Mucosa of rectum (tissue), 2 donors: Measurements from ENCODE around the gene ZNF430.

Source experiments
- H3K27ac ChIP-seq, 2 donors: one replicate each; pipeline ENCODE4 v1.7.0; 2013; ENCODE audit warnings: inconsistent platforms in 2 of 2, low read depth in 2 of 2, low read length in 2 of 2
- H3K27me3 ChIP-seq, 2 donors: one replicate each; pipeline ENCODE4 v1.7.0; 2013; ENCODE audit warnings: low read length in 2 of 2; ENCODE audit not compliant: control insufficient read depth in 2 of 2, insufficient read depth in 2 of 2
- H3K36me3 ChIP-seq, 2 donors: one replicate each; pipeline ENCODE4 v1.7.0; 2013; ENCODE audit warnings: low read length in 2 of 2; ENCODE audit not compliant: control insufficient read depth in 2 of 2, insufficient read depth in 2 of 2
- H3K4me1 ChIP-seq, 2 donors: one replicate each; pipeline ENCODE4 v1.7.0; 2013; ENCODE audit warnings: low read length in 2 of 2, mild to moderate bottlenecking in 1 of 2; ENCODE audit not compliant: control insufficient read depth in 2 of 2, insufficient read depth in 2 of 2
- H3K4me3 ChIP-seq, 2 donors: one replicate each; pipeline ENCODE4 v1.7.0; 2013; ENCODE audit warnings: low read length in 2 of 2
- H3K9ac ChIP-seq, 2 donors: one replicate each; pipeline ENCODE4 v1.7.0; 2013; ENCODE audit warnings: low read length in 2 of 2, low read depth in 1 of 2, mild to moderate bottlenecking in 1 of 2
- H3K9me3 ChIP-seq, 2 donors: one replicate each; pipeline ENCODE4 v1.7.0; 2013; ENCODE audit warnings: low read length in 2 of 2; ENCODE audit not compliant: control insufficient read depth in 2 of 2
- donor health status: healthy.
- donor health status: Normal muscosa, but diverticular disease.

ZNF430 gene

DNA sequence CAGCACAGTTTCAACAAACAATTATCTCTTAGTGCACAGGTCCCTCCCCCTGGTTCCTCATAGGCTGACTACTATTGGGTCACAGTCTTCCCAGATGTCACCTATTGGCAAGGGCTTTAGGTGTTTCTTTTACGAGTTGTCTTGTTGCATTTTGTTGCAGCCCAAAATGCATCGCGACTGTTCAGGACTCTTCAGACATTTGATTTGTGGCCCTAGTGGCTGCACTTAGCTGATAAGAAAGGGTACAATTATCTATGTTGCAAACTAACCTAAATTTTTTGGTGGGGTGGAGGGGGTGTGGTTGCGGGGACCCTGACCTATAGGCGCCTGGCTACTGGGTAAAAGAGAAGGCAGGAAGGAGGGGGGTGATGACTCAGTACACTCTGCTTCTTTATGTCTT, 32.4 kb downstream of the ZNF430 start:
- H3K4me3 ChIP-seq = no peak overlapping the region
- H3K9me3 ChIP-seq = peaks cover 25 to 27% of the 10 kb centered on the region in 2 donors
- no peaks in the 10 kb centered on the region for H3K27me3 ChIP-seq
- no peak overlapping the region for H3K27ac ChIP-seq
- peaks cover 30 to 45% of the 10 kb centered on the region in 2 donors for H3K36me3 ChIP-seq
- H3K4me1 ChIP-seq = no peaks in the 10 kb centered on the region
- no peak overlapping the region for H3K9ac ChIP-seq

DNA sequence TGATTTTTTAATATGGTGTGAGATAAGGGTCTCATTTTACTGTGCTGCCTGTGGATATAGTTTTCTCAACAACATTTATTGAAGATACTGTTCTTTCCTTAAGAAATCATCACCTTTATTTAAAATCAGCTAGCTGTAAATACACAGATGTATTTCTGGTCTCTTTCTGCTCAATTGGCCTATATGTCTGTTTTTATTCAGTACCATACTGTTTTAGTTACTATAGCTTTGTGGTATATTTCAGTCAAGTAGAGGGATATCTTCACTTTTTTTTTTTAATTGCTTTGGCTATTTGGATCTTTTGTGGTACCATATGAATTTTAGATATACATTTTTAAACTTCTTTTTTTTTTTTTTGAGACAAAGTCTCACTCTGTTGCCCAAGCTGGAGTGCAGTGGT, 44.9 kb downstream of the ZNF430 start:
- Histone ChIP-seq H3K9me3 (no peaks in the 10 kb centered on the region), H3K4me3 (no peak overlapping the region), H3K36me3 (peaks cover 0 to 2% of the 10 kb centered on the region in 2 donors), H3K9ac (no peak overlapping the region), H3K27ac (no peak overlapping the region), H3K4me1 (no peaks in the 10 kb centered on the region), H3K27me3 (no peaks in the 10 kb centered on the region)

DNA sequence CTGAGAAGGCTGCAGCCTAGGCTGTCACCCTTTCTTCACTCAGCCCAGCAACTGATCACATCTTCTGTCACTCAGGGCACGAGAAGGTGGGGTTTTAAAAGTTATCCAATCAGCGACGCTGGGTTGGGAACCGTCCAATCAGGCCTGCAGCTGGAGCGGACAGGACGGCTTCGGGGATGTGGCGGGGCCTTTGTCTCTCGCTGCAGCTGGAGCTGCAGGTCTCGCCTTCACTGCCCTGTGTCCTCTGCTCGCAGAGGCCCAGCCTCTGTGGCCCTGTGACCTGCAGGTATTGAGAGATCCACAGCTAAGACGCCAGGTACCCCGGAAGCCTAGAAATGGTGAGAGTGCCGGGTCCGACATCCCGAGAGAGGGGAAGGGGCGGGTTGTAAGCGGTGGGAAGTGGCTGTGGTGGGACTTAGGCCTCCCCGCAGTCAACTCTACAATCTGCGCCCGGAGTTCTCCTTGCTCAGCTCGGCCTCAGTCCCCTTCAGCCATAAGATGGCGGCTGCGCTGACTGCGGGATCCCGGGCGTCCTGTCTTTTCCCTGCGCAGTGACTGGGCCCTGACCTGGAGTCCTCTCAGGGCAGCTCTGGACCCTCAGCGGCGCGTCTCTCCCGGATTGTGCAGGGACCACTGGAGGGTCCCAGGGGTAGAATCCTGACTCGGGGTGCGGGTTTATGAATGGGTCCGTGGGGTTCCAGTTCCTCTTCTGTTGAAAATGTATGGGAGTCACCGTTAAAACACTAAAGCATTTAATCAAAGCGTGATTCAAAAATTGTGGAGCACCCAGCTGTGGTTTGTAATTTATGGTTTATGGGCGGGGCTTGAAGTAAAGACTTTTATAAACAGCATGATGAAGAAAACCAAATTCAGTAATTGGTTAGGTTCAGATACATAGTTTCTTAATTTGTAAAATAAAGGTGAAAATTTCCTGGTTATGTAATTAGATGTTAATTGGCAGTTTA, 61.8 kb downstream of the ZNF430 start, which contains the start of gene ZNF714:
ZNF714 (plus strand) TSS at position 193 of the 965 bp plus-strand sequence. CDS start 16,066 bp downstream, outside the sequence.
- H3K36me3 ChIP-seq = no peaks in the 10 kb centered on the region
- peak within 1 kb of the TSS; percentile 84 to 86 for H3K27ac ChIP-seq
- H3K4me3 ChIP-seq = peak within 1 kb of the TSS; percentile 90 to 94
- no peaks in the 10 kb centered on the region for H3K9me3 ChIP-seq
- no peaks in the 10 kb centered on the region for H3K4me1 ChIP-seq
- H3K9ac ChIP-seq = peak within 1 kb of the TSS; percentile 86 to 89
- no peaks in the 10 kb centered on the region for H3K27me3 ChIP-seq

DNA sequence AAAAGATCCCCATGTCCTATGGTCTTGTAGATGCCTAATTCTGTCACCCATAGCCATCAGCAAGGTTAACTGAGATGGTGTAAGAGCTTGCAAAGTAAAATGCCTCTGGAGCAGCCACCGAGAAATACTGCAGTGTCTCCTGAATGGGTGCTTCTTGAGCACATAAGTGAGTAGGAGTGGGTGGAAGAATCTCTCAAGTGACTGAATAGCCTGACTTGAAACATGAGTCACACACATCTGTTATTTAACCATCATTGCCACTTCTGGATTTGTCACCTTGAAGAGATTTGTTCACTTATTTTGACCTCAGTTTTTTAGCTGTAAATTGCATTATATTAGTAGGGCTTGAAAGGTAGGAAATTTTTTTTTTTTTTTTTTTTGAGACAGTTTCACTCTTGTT, 63.9 kb downstream of the ZNF430 start:
- H3K36me3 ChIP-seq = peaks cover 0 to 1% of the 10 kb centered on the region in 2 donors
- H3K27me3 ChIP-seq = no peaks in the 10 kb centered on the region
- H3K27ac ChIP-seq = no peak overlapping the region
- H3K4me3 ChIP-seq = no peak overlapping the region
- no peak overlapping the region for H3K9ac ChIP-seq
- no peaks in the 10 kb centered on the region for H3K9me3 ChIP-seq
- no peaks in the 10 kb centered on the region for H3K4me1 ChIP-seq

DNA sequence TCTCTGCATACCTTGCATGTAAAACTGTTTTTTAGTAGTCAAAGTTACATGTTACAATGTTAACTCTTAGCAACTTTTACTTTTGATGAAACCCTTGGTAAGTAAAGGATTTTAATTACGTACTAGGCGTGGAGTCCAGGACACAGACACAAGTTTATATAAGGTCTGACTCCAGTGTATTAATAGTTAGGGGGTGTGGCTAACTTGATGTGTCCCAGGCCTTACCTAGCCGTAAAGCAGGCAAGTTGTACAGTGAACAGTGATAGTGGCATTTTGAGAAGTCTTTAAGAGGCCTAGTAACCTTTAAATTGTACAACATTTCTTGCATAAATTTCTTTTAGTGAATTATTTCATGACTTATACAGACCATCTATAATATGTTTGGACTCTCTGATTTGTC, 67.4 kb downstream of the ZNF430 start:
- no peaks in the 10 kb centered on the region for H3K9me3 ChIP-seq
- H3K27ac ChIP-seq = no peak overlapping the region
- no peak overlapping the region for H3K9ac ChIP-seq
- H3K27me3 ChIP-seq = no peaks in the 10 kb centered on the region
- peaks cover 2 to 3% of the 10 kb centered on the region in 2 donors for H3K36me3 ChIP-seq
- no peaks in the 10 kb centered on the region for H3K4me1 ChIP-seq
- no peak overlapping the region for H3K4me3 ChIP-seq

DNA sequence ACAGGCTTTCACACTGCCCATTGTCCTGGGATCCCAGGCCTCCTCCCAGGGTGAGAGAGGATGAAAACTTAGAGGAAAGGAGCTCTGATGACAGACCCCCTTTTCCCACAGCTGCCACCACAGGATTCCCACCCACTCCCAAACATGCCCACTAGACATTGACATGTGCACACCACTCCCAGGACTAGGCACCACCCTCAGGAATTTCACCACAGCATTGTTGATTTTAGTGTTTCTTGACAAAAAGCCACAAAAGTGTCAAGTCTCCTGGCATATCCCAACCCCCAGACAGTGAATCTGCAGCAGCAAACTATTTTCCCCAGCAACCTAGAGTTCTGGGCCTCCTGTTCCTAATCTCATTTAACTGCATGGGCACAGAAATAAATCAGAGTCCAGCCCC, 71.7 kb downstream of the ZNF430 start:
- Histone ChIP-seq H3K9me3 (no peaks in the 10 kb centered on the region), H3K9ac (no peak overlapping the region), H3K4me1 (no peaks in the 10 kb centered on the region), H3K4me3 (no peak overlapping the region), H3K27ac (no peak overlapping the region), H3K36me3 (peaks cover 2 to 3% of the 10 kb centered on the region in 2 donors), H3K27me3 (no peaks in the 10 kb centered on the region)

DNA sequence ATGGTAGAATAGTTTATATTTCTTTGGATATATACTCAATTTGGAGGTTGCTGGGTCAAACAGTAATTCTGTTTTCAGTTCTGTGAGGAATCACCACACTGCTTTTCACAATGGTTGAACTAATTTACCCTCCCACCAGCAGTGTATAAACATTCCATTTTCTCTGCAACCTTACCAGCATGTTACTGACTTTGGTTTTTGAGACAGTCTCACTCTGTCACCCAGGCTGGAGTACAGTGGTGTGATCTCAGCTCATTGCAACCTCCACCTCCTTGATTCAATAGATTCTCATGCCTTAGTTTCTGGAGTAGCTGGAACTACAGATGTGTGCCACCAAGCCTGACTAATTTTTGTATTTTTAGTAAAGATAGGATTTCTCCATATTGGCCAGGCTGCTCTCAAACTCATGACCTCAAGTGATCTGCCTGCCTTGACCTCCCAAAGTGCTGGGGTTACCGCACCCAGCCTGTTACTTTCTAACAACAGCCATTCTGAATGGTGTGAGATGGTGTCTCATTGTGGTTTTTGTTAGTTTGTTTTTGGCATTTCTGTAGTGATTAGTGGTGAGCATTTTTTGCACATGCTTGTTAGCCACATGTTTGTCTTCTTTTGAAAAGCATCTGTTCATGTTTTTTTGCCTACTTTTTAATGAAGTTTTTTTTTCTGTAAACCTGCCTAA, 74.0 kb downstream of the ZNF430 start:
- H3K27me3 ChIP-seq = no peaks in the 10 kb centered on the region
- H3K4me1 ChIP-seq = no peaks in the 10 kb centered on the region
- H3K27ac ChIP-seq = no peak overlapping the region
- no peaks in the 10 kb centered on the region for H3K9me3 ChIP-seq
- no peak overlapping the region for H3K9ac ChIP-seq
- H3K4me3 ChIP-seq = no peak overlapping the region
- H3K36me3 ChIP-seq = peaks cover under 1 to 2% of the 10 kb centered on the region in 2 donors

DNA sequence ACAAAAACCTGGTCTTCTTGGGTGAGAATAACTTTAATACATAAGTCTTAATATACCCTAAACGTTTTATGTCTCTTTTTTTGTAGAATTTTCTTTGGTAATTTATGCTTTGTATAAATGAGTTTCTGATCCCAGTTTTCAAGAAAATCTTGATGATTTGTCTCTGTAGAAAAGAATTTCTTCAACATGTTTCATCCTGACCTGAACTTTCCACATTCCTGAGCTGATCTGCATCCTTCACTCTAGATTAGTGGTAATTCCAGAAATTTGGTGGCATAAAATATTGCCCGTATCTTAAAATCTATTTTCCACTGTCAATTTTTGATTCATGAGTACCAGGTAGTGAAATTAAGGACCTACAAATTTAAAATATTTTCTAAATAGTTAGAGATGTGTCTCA, 77.8 kb downstream of the ZNF430 start:
- Histone ChIP-seq H3K36me3 (peaks cover 0 to 2% of the 10 kb centered on the region in 2 donors), H3K4me1 (no peaks in the 10 kb centered on the region), H3K9ac (no peak overlapping the region), H3K27me3 (no peaks in the 10 kb centered on the region), H3K4me3 (no peak overlapping the region), H3K9me3 (no peaks in the 10 kb centered on the region), H3K27ac (no peak overlapping the region)

DNA sequence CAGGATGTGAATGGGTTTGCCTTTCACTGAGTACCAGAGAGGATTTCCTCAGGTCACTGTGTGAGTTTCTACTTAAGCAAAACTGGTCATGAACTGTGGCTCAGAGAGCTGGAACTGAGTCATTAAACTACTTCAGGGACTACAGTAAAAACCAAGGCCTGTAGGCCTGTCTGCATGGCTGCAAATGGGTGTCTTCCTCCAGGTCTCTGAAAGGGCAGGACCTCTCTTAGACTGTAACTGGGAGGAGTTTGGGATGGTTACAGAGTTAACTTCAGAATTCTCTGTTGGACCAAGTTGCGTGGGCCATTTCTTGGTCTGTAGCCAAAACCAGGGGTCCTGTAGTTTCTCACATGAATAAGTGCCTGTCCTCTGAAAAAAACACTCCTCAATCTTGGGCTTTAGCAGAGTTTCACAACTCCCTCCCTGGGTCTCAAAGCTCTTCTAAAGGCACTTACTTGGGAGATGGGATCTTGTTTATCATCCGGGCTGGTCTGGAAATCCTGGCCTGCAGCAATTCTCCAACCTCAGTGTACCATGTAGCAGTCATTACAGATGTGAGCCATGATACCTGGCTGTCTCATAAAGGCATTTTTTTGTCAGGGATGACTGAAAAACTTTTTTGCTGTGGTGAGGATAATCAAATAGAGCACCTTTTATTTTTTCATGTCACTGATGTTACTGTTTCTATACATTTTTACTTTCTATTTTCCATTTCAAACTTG, 81.2 kb downstream of the ZNF430 start:
- H3K4me3 ChIP-seq = no peak overlapping the region
- no peaks in the 10 kb centered on the region for H3K27me3 ChIP-seq
- H3K27ac ChIP-seq = no peak overlapping the region
- H3K36me3 ChIP-seq = peaks cover 0 to 4% of the 10 kb centered on the region in 2 donors
- no peak overlapping the region for H3K9ac ChIP-seq
- H3K4me1 ChIP-seq = no peaks in the 10 kb centered on the region
- H3K9me3 ChIP-seq = no peaks in the 10 kb centered on the region
